Activated T-cell treated with anti-CD3 and anti-CD28 coated beads, Interleukin-2, amount 50 U/mL, for 24 hours (primary cell): Measurements from ENCODE around the gene AMY1B.
"Not testable (repeated sequence)": the region's sequence is repeated elsewhere in the genome, so short reads cannot be mapped to it uniquely, and the experiment has no call there.

Source experiments
- DNase-seq: peaks from one replicate; pipeline ENCODE4 v3.0.0-alpha.2; 2020
- H3K27ac Mint-ChIP-seq: 2 replicates; pipeline ENCODE4 v1.8.0; 2020; ENCODE audit warnings: mild to moderate bottlenecking, mixed read lengths
- H3K27me3 Mint-ChIP-seq: 2 replicates; pipeline ENCODE4 v1.8.0; 2020; ENCODE audit warnings: mixed read lengths
- H3K36me3 Mint-ChIP-seq: 2 replicates; pipeline ENCODE4 v1.8.0; 2020; ENCODE audit warnings: low read depth, mixed read lengths
- H3K4me1 Mint-ChIP-seq: 2 replicates; pipeline ENCODE4 v1.8.0; 2020; ENCODE audit warnings: low read depth, mixed read lengths
- H3K4me3 Mint-ChIP-seq: 2 replicates; pipeline ENCODE4 v1.8.0; 2020; ENCODE audit warnings: mild to moderate bottlenecking, moderate library complexity, mixed read lengths
- H3K9me3 Mint-ChIP-seq: 2 replicates; pipeline ENCODE4 v1.8.0; 2020; ENCODE audit warnings: mixed read lengths

AMY1B gene

GRCh38 chr1:103650305-103650704, 45.7 kb downstream of the AMY1B start:
- H3K27me3 Mint-ChIP-seq, H3K36me3 Mint-ChIP-seq, H3K4me3 Mint-ChIP-seq, H3K9me3 Mint-ChIP-seq, H3K4me1 Mint-ChIP-seq, DNase-seq, H3K27ac Mint-ChIP-seq: not testable (repeated sequence)

DNA sequence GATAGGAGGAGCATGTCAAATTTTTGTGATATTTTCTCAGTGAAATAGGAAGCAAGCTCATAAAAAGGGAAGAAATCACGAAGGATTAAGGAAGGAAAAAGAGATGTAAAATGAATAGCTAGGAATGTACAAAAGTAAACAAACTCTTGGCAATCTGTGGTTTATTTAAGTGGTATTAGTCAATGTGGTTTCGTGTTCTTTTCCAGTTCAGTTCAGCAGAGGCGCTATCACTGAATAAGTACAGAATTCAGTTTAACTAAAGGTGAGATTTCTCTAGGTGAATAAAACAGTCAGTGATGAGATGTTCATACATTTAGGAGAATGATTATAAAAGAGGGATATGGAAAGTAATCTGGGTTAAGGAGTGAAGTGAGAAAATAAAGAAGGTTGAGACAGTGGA, 52.1 kb downstream of the AMY1B start:
- H3K9me3 Mint-ChIP-seq, H3K4me3 Mint-ChIP-seq, H3K27ac Mint-ChIP-seq, H3K4me1 Mint-ChIP-seq, H3K36me3 Mint-ChIP-seq, H3K27me3 Mint-ChIP-seq, DNase-seq: not testable (repeated sequence)

GRCh38 chr1:103641194-103641593, 54.8 kb downstream of the AMY1B start:
- H3K27me3 Mint-ChIP-seq, H3K4me1 Mint-ChIP-seq, H3K27ac Mint-ChIP-seq, H3K4me3 Mint-ChIP-seq, H3K9me3 Mint-ChIP-seq, DNase-seq, H3K36me3 Mint-ChIP-seq: not testable (repeated sequence)
